Mesothelial cell of epicardium (in vitro differentiated cells): ENCODE measurements around the gene MEGF11. TPM values are rescaled to one million over a fixed set of nuclear protein-coding genes. Genes with fewer than 3 reads are reported as not detected.

Experiments
- DNase-seq, 2 experiments: peaks; one replicate each; pipeline ENCODE4 v3.0.0; 2021; ENCODE audit warnings: low spot score in 2 of 2; ENCODE audit not compliant: unreplicated experiment in 2 of 2
- H3K27ac Mint-ChIP-seq: 2 replicates; pipeline ENCODE4 v1.8.0; 2021; ENCODE audit warnings: mixed read lengths
- H3K27me3 Mint-ChIP-seq: 2 replicates; pipeline ENCODE4 v1.8.0; 2021; ENCODE audit warnings: low read depth, mixed read lengths
- H3K36me3 Mint-ChIP-seq: 2 replicates; pipeline ENCODE4 v1.8.0; 2021; ENCODE audit warnings: mixed read lengths
- H3K4me1 Mint-ChIP-seq: 2 replicates; pipeline ENCODE4 v1.8.0; 2021; ENCODE audit warnings: mixed read lengths
- H3K4me3 Mint-ChIP-seq: 2 replicates; pipeline ENCODE4 v1.8.0; 2021; ENCODE audit warnings: mild to moderate bottlenecking, moderate library complexity, mixed read lengths
- H3K9me3 Mint-ChIP-seq: 2 replicates; pipeline ENCODE4 v1.8.0; 2021; ENCODE audit warnings: mixed read lengths
- CTCF ChIP-seq: fragments of 200-600 bp; sonication (generic); IDR thresholded peaks from one replicate; pipeline ENCODE4 v1.5.0; 2021; ENCODE audit warnings: antibody characterized with exemption; ENCODE audit not compliant: unreplicated experiment
- total RNA-seq: library from RNA; stranded (reverse); gene quantifications from 3 replicates; pipeline ENCODE4 v1.2.1, GENCODE V29; 2021

MEGF11 gene
- total RNA-seq, 1 donor from 2014 or later, result 3.7 TPM

- H3K36me3 Mint-ChIP-seq, result no peaks in the 10 kb centered on the region
Measured at GRCh38 chr15:66094331-66094730, 159.2 kb downstream of the MEGF11 start.

GRCh38 chr15:66092053-66093016 is 161.2 kb downstream of the MEGF11 start:
- no peaks in the 10 kb centered on the region for H3K9me3 Mint-ChIP-seq
- H3K27ac Mint-ChIP-seq, result no peak overlapping the region
- DNase-seq, result no peak
- H3K36me3 Mint-ChIP-seq, result no peaks in the 10 kb centered on the region
- no peak overlapping the region for H3K4me3 Mint-ChIP-seq
- no peak for TF ChIP-seq CTCF
- peaks cover 8% of the 10 kb centered on the region for H3K27me3 Mint-ChIP-seq
- H3K4me1 Mint-ChIP-seq, result peaks cover 2% of the 10 kb centered on the region

More at GRCh38 chr15:66094331-66094730, 159.2 kb downstream of the MEGF11 start:
- Mint-ChIP-seq H3K4me3 (no peak overlapping the region), H3K4me1 (peaks cover 2% of the 10 kb centered on the region), H3K9me3 (no peaks in the 10 kb centered on the region), H3K27me3 (peaks cover 5% of the 10 kb centered on the region), H3K27ac (no peak overlapping the region)
- no peak for DNase-seq
- TF ChIP-seq CTCF, result no peak

- Mint-ChIP-seq H3K36me3 (no peaks in the 10 kb centered on the region), H3K27me3 (peaks cover 25% of the 10 kb centered on the region), H3K4me3 (no peak overlapping the region), H3K27ac (no peak overlapping the region), H3K4me1 (peaks cover 2% of the 10 kb centered on the region), H3K9me3 (peaks cover 21% of the 10 kb centered on the region)
- TF ChIP-seq CTCF, result no peak
- DNase-seq, result no peak
Measured at GRCh38 chr15:66089509-66089908, 164.0 kb downstream of the MEGF11 start.

GRCh38 chr15:66089049-66089448 is 164.5 kb downstream of the MEGF11 start:
- H3K27me3 Mint-ChIP-seq, result peaks cover 25% of the 10 kb centered on the region

GRCh38 chr15:66085128-66085527 is 168.4 kb downstream of the MEGF11 start:
- H3K27me3 Mint-ChIP-seq, result peaks cover 28% of the 10 kb centered on the region
- H3K9me3 Mint-ChIP-seq, result peaks cover 27% of the 10 kb centered on the region
- TF ChIP-seq CTCF, result no peak
- H3K27ac Mint-ChIP-seq, result no peak overlapping the region
- H3K4me1 Mint-ChIP-seq, result peaks cover 9% of the 10 kb centered on the region
- H3K36me3 Mint-ChIP-seq, result no peaks in the 10 kb centered on the region
- no peak overlapping the region for H3K4me3 Mint-ChIP-seq
- no peak for DNase-seq

More at GRCh38 chr15:66089049-66089448, 164.5 kb downstream of the MEGF11 start:
- Mint-ChIP-seq H3K27ac (no peak overlapping the region), H3K36me3 (no peaks in the 10 kb centered on the region), H3K4me3 (no peak overlapping the region), H3K9me3 (peaks cover 25% of the 10 kb centered on the region), H3K4me1 (peaks cover 2% of the 10 kb centered on the region)
- no peak for TF ChIP-seq CTCF
- no peak for DNase-seq
